Stimulated activated naive B cell treated with anti-CD40 and anti-IgM and Interleukin-4, amounts not matched to agents 10 μg/mL and 1 μg/mL and 100 μg/mL, for 72 hours (primary cell): ENCODE results near the gene CA12.
A peak's percentile ranks its signal among the peaks of the same experiment; 100 is the strongest.
"Not testable (repeated sequence)": the region's sequence is repeated elsewhere in the genome, so short reads cannot be mapped to it uniquely, and the experiment has no call there.

ENCODE experiments used
- ATAC-seq, 2 donors: fragments of 150-1000 bp; cut with Tn5 transposase; replicated peaks; 2 replicates each; pipeline ENCODE4 v1.10.0; 2021; ENCODE audit warnings: moderate library complexity in 1 of 2
- DNase-seq: peaks from one replicate; pipeline ENCODE4 v3.0.0; 2021
- H3K27ac Mint-ChIP-seq: one replicate; pipeline ENCODE4 v1.8.0; 2022; ENCODE audit warnings: mild to moderate bottlenecking, mixed read lengths
- H3K27me3 Mint-ChIP-seq, 2 donors: one replicate each; pipeline ENCODE4 v1.8.0; 2022; ENCODE audit warnings: mixed read lengths in 2 of 2
- H3K36me3 Mint-ChIP-seq, 2 donors: one replicate each; pipeline ENCODE4 v1.8.0; 2022; ENCODE audit warnings: mixed read lengths in 2 of 2, mild to moderate bottlenecking in 1 of 2
- H3K4me1 Mint-ChIP-seq, 2 donors: one replicate each; pipeline ENCODE4 v1.8.0; 2022; ENCODE audit warnings: mixed read lengths in 2 of 2, mild to moderate bottlenecking in 1 of 2
- H3K4me3 Mint-ChIP-seq, 2 donors: one replicate each; pipeline ENCODE4 v1.8.0; 2022; ENCODE audit warnings: mild to moderate bottlenecking in 2 of 2, mixed read lengths in 2 of 2, moderate library complexity in 1 of 2
- H3K9me3 Mint-ChIP-seq, 2 donors: one replicate each; pipeline ENCODE4 v1.8.0; 2022; ENCODE audit warnings: mixed read lengths in 2 of 2, mild to moderate bottlenecking in 1 of 2

Gene CA12

GRCh38 chr15:63381301-63382204 is at the start of gene CA12:
CA12 (minus strand) TSS chr15:63381846; CDS start chr15:63381720, 126 bp downstream.
- Mint-ChIP-seq H3K36me3 (no peaks in the 10 kb centered on the region), H3K27me3 (peaks cover 66 to 81% of the 10 kb centered on the region in 2 donors), H3K4me3 (peak within 1 kb of the TSS; percentile 73 to 78), H3K27ac (no peak within 1 kb of the TSS), H3K4me1 (peaks cover 11 to 22% of the 10 kb centered on the region in 2 donors), H3K9me3 (peaks cover 2 to 7% of the 10 kb centered on the region in 2 donors)
- DNase-seq (no peak), ATAC-seq (peak; percentile 65 to 69)

GRCh38 chr15:63430766-63431451 is 49.3 kb upstream of the CA12 start:
- H3K36me3 Mint-ChIP-seq, result no peaks in the 10 kb centered on the region
- DNase-seq (no peak), ATAC-seq (no peak)
- peaks cover 0 to 2% of the 10 kb centered on the region in 2 donors for H3K4me1 Mint-ChIP-seq
- H3K4me3 Mint-ChIP-seq, result no peak overlapping the region
- no peak overlapping the region for H3K27ac Mint-ChIP-seq
- peaks cover 0 to 8% of the 10 kb centered on the region in 2 donors for H3K27me3 Mint-ChIP-seq
- peaks cover 0 to 4% of the 10 kb centered on the region in 2 donors for H3K9me3 Mint-ChIP-seq

- Mint-ChIP-seq H3K27me3 (no peaks in the 10 kb centered on the region), H3K27ac (no peak overlapping the region), H3K9me3 (peaks cover 0 to 4% of the 10 kb centered on the region in 2 donors), H3K36me3 (no peaks in the 10 kb centered on the region), H3K4me3 (no peak overlapping the region), H3K4me1 (no peaks in the 10 kb centered on the region)
- DNase-seq (no peak), ATAC-seq (no peak)
These were observed 44.9 kb upstream of the CA12 start for GRCh38 chr15:63426552-63426951.

- no peaks in the 10 kb centered on the region for H3K4me1 Mint-ChIP-seq
- peaks cover 0 to 4% of the 10 kb centered on the region in 2 donors for H3K9me3 Mint-ChIP-seq
- no peak overlapping the region for H3K4me3 Mint-ChIP-seq
- DNase-seq (no peak), ATAC-seq (no peak)
- H3K36me3 Mint-ChIP-seq, result no peaks in the 10 kb centered on the region
- no peaks in the 10 kb centered on the region for H3K27me3 Mint-ChIP-seq
- H3K27ac Mint-ChIP-seq, result no peak overlapping the region
These were observed 43.9 kb upstream of the CA12 start for GRCh38 chr15:63425426-63425985.

GRCh38 chr15:63422891-63423590 is 41.4 kb upstream of the CA12 start:
- no peaks in the 10 kb centered on the region for H3K27me3 Mint-ChIP-seq
- H3K27ac Mint-ChIP-seq, result no peak overlapping the region
- no peak for DNase-seq
- no peak for ATAC-seq
- H3K4me1 Mint-ChIP-seq, result no peaks in the 10 kb centered on the region
- no peak overlapping the region for H3K4me3 Mint-ChIP-seq
- H3K9me3 Mint-ChIP-seq, result peaks cover 0 to 4% of the 10 kb centered on the region in 2 donors
- H3K36me3 Mint-ChIP-seq, result no peaks in the 10 kb centered on the region

GRCh38 chr15:63421433-63421832 is 39.8 kb upstream of the CA12 start:
- DNase-seq (no peak), ATAC-seq (no peak)
- H3K4me3 Mint-ChIP-seq, result no peak overlapping the region
- H3K4me1 Mint-ChIP-seq, result no peaks in the 10 kb centered on the region
- H3K36me3 Mint-ChIP-seq, result no peaks in the 10 kb centered on the region
- no peak overlapping the region for H3K27ac Mint-ChIP-seq
- no peaks in the 10 kb centered on the region for H3K27me3 Mint-ChIP-seq
- H3K9me3 Mint-ChIP-seq, result no peaks in the 10 kb centered on the region

GRCh38 chr15:63420333-63420747 is 38.7 kb upstream of the CA12 start:
- Mint-ChIP-seq H3K36me3 (no peaks in the 10 kb centered on the region), H3K27ac (no peak overlapping the region), H3K4me1 (no peaks in the 10 kb centered on the region), H3K27me3 (no peaks in the 10 kb centered on the region), H3K4me3 (no peak overlapping the region), H3K9me3 (no peaks in the 10 kb centered on the region)
- DNase-seq, result no peak
- no peak for ATAC-seq

GRCh38 chr15:63418811-63419210 is 37.2 kb upstream of the CA12 start:
- H3K4me1 Mint-ChIP-seq, result no peaks in the 10 kb centered on the region

GRCh38 chr15:63417721-63418120 is 36.1 kb upstream of the CA12 start:
- ATAC-seq, result no peak
- no peaks in the 10 kb centered on the region for H3K4me1 Mint-ChIP-seq
- no peaks in the 10 kb centered on the region for H3K36me3 Mint-ChIP-seq
- no peak overlapping the region for H3K4me3 Mint-ChIP-seq
- H3K9me3 Mint-ChIP-seq, result no peaks in the 10 kb centered on the region
- H3K27ac Mint-ChIP-seq, result no peak overlapping the region
- H3K27me3 Mint-ChIP-seq, result peaks cover 0 to 1% of the 10 kb centered on the region in 2 donors
- no peak for DNase-seq

More at GRCh38 chr15:63418811-63419210, 37.2 kb upstream of the CA12 start:
- Mint-ChIP-seq H3K27ac (no peak overlapping the region), H3K4me3 (no peak overlapping the region), H3K27me3 (no peaks in the 10 kb centered on the region), H3K36me3 (no peaks in the 10 kb centered on the region), H3K9me3 (no peaks in the 10 kb centered on the region)
- no peak for DNase-seq
- no peak for ATAC-seq

- ATAC-seq, H3K27ac Mint-ChIP-seq, DNase-seq, H3K4me3 Mint-ChIP-seq, H3K36me3 Mint-ChIP-seq, H3K9me3 Mint-ChIP-seq, H3K27me3 Mint-ChIP-seq, H3K4me1 Mint-ChIP-seq: not testable (repeated sequence)
These were observed 35.6 kb upstream of the CA12 start for GRCh38 chr15:63417274-63417673.

GRCh38 chr15:63414474-63415120 is 33.0 kb upstream of the CA12 start:
- H3K36me3 Mint-ChIP-seq, result no peaks in the 10 kb centered on the region

GRCh38 chr15:63412551-63412950 is 30.9 kb upstream of the CA12 start:
- H3K27ac Mint-ChIP-seq, result no peak overlapping the region
- H3K9me3 Mint-ChIP-seq, result no peaks in the 10 kb centered on the region
- no peak overlapping the region for H3K4me3 Mint-ChIP-seq
- no peak for DNase-seq
- ATAC-seq, result no peak
- no peaks in the 10 kb centered on the region for H3K4me1 Mint-ChIP-seq
- H3K27me3 Mint-ChIP-seq, result peaks cover 0 to 4% of the 10 kb centered on the region in 2 donors
- H3K36me3 Mint-ChIP-seq, result no peaks in the 10 kb centered on the region

More at GRCh38 chr15:63414474-63415120, 33.0 kb upstream of the CA12 start:
- Mint-ChIP-seq H3K27ac (no peak overlapping the region), H3K4me3 (no peak overlapping the region), H3K9me3 (no peaks in the 10 kb centered on the region), H3K27me3 (peaks cover 0 to 4% of the 10 kb centered on the region in 2 donors), H3K4me1 (no peaks in the 10 kb centered on the region)
- DNase-seq, result no peak
- ATAC-seq, result no peak

- no peak overlapping the region for H3K27ac Mint-ChIP-seq
- H3K9me3 Mint-ChIP-seq, result no peaks in the 10 kb centered on the region
- H3K4me3 Mint-ChIP-seq, result no peak overlapping the region
- DNase-seq (no peak), ATAC-seq (no peak)
- no peaks in the 10 kb centered on the region for H3K4me1 Mint-ChIP-seq
- H3K27me3 Mint-ChIP-seq, result peaks cover 0 to 4% of the 10 kb centered on the region in 2 donors
- H3K36me3 Mint-ChIP-seq, result no peaks in the 10 kb centered on the region
These were observed 30.2 kb upstream of the CA12 start for GRCh38 chr15:63411866-63412265.

- DNase-seq (no peak), ATAC-seq (no peak)
- Mint-ChIP-seq H3K4me1 (peaks cover 4 to 18% of the 10 kb centered on the region in 2 donors), H3K9me3 (no peaks in the 10 kb centered on the region), H3K36me3 (no peaks in the 10 kb centered on the region), H3K27ac (no peak overlapping the region), H3K4me3 (no peak overlapping the region), H3K27me3 (peaks cover 0 to 4% of the 10 kb centered on the region in 2 donors)
These were observed 27.5 kb upstream of the CA12 start for GRCh38 chr15:63409179-63409578.
